WERI-Rb-1 (cell line): Measurements from ENCODE around the gene KCTD15.

Experiments used
- DNase-seq: peaks from one replicate; pipeline ENCODE4 v3.0.0-alpha.2; 2020
- H3K27ac ChIP-seq: fragments of 250-450 bp; sonication (Bioruptor Pico); 2 replicates; pipeline ENCODE4 v1.5.1; 2020; ENCODE audit warnings: mild to moderate bottlenecking, moderate library complexity
- H3K27me3 ChIP-seq: fragments of 250-450 bp; sonication (Bioruptor Pico); 2 replicates; pipeline ENCODE4 v1.5.1; 2021; ENCODE audit warnings: mild to moderate bottlenecking, low read depth, moderate library complexity; ENCODE audit not compliant: insufficient read depth, severe bottlenecking
- H3K36me3 ChIP-seq: fragments of 250-450 bp; sonication (Bioruptor Pico); 2 replicates; pipeline ENCODE4 v1.5.1; 2020; ENCODE audit warnings: mild to moderate bottlenecking, moderate library complexity
- H3K4me3 ChIP-seq: 2 replicates; pipeline ENCODE4 v1.5.1; 2011; ENCODE audit warnings: low read depth, mild to moderate bottlenecking, control low read depth, low read length
- H3K9me3 ChIP-seq: fragments of 250-450 bp; sonication (Bioruptor Pico); 2 replicates; pipeline ENCODE4 v1.5.1; 2021; ENCODE audit warnings: mild to moderate bottlenecking, moderate library complexity; ENCODE audit not compliant: severe bottlenecking
- TF ChIP-seq, protein P1 (sequence below): IDR thresholded peaks from 2 replicates; pipeline ENCODE4 v1.5.1; 2011; ENCODE audit warnings: low read depth, mild to moderate bottlenecking, control low read depth, inconsistent platforms, low read length

Gene KCTD15

DNA sequence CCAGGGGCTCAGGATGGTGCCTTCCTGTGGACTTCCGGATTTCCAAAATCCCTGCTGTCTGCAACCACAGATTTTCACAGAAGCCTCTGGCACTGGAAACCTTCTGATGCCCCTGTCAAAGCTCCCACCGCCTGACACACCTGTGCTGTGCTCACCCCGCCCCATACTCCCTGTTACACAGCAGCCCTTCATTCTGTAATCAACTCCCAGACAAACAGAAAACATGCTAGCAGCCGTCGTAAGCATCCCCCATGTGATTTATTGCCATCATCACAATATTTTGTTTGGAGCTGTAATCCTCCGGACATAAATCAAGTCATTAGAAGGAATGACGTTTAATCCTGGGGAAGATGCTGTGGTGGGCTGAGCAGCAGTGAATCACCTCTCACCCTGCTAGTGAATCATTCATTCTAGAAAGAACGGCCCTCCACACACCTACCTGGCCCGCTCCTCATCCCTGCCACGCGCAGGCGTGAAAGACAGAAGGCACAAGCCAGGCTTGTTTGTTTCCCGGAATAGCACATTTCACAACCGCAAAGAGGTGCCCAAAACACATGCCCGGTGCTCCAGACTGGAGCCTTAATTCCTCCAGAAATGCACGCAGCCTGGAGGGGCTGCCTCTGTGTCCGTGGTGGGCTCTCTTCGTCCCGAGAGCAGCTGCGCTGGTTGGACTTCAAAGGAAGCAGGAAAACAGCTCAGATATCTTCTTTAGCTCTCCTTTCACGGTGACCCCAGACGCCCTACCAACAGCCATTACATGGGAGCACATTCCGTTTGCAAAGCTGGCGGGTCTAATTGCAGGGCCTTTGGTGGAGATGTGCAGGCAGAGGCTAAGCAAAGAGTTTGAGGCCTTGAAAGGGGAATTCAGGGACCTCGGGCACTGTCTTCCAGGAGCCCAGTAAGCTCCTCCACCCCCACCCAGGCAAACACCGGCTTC, 41.3 kb upstream of the KCTD15 start:
- H3K27ac ChIP-seq, result no peak overlapping the region

DNA sequence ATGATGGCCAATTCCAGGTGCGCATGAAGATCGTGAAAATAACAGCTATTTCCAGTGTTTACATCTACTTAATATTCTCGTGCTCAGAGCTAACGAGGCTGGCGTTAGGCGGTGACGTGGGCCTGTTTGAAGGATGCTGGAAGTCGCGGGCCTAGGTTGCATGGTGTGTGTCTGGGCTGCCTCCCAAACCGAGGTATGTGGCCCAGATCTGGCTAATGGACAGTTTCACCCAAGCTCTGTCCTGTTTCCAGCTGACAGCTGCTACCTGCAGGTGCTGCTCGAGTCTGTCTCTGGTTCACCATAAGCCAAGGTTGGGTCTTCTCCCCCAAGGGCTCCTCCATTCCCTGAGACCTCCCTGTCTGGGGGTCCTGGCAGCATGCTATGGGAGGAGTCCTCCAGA, 40.5 kb upstream of the KCTD15 start:
- TF ChIP-seq, protein P1, sequence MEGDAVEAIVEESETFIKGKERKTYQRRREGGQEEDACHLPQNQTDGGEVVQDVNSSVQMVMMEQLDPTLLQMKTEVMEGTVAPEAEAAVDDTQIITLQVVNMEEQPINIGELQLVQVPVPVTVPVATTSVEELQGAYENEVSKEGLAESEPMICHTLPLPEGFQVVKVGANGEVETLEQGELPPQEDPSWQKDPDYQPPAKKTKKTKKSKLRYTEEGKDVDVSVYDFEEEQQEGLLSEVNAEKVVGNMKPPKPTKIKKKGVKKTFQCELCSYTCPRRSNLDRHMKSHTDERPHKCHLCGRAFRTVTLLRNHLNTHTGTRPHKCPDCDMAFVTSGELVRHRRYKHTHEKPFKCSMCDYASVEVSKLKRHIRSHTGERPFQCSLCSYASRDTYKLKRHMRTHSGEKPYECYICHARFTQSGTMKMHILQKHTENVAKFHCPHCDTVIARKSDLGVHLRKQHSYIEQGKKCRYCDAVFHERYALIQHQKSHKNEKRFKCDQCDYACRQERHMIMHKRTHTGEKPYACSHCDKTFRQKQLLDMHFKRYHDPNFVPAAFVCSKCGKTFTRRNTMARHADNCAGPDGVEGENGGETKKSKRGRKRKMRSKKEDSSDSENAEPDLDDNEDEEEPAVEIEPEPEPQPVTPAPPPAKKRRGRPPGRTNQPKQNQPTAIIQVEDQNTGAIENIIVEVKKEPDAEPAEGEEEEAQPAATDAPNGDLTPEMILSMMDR, result no peak
- Histone ChIP-seq H3K9me3 (no peaks in the 10 kb centered on the region), H3K27me3 (no peaks in the 10 kb centered on the region), H3K36me3 (no peaks in the 10 kb centered on the region), H3K4me3 (no peak overlapping the region), H3K27ac (no peak overlapping the region)
- DNase-seq, result no peak

More for the DNA sequence above, 41.3 kb upstream of the KCTD15 start:
- peak; percentile 43 for DNase-seq
- Histone ChIP-seq H3K9me3 (no peaks in the 10 kb centered on the region), H3K4me3 (no peak overlapping the region), H3K27me3 (no peaks in the 10 kb centered on the region), H3K36me3 (no peaks in the 10 kb centered on the region)
- TF ChIP-seq, protein P1, result no peak

DNA sequence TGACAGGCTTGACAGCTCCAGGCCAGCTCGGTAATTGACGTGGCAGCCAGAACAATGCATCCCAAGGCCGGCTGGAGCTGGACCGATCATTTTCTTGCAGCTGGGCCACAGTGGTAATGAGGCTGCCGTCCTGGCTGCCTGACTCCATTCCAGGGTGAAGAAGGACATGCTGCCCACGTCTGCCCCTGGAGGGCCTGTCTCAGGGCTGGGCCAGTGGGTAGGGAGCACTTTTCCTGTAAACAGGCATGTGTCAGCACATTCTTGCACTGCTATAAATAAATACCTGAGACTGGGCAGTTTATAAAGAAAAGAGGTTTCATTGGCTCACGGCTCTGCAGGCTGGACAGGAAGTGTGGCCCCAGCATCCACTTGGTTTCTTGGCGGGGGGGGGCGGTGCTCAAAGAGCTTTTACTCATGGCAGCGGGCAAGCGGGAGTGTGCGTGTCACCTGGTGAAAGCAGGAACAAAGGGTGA, 38.1 kb upstream of the KCTD15 start:
- no peaks in the 10 kb centered on the region for H3K36me3 ChIP-seq
- DNase-seq, result no peak
- no peak overlapping the region for H3K4me3 ChIP-seq
- TF ChIP-seq, protein P1, result no peak
- no peaks in the 10 kb centered on the region for H3K27me3 ChIP-seq
- no peak overlapping the region for H3K27ac ChIP-seq
- H3K9me3 ChIP-seq, result no peaks in the 10 kb centered on the region

DNA sequence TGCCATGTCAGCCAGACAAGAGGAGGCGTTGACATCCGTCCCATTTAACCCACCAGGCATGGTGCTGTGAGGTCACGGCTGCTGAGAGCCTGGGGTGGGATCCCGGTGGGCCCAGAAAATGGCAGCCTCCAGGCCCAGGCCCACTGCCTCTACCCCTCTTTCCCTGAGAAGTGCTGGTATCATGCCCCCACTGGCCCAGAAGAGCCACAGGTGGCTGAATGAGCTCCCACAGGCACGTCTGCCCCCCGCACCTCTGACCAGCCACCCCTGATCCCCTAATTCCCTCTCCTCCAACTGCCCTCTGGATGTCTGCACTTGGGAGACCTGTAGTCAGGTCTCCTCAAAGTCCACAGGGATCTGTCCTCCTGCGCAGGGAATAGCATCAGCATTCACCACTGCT, 37.3 kb upstream of the KCTD15 start:
- TF ChIP-seq, protein P1, result no peak
- H3K9me3 ChIP-seq, result no peaks in the 10 kb centered on the region
- no peaks in the 10 kb centered on the region for H3K36me3 ChIP-seq
- H3K4me3 ChIP-seq, result no peak overlapping the region
- H3K27me3 ChIP-seq, result no peaks in the 10 kb centered on the region
- DNase-seq, result no peak
- H3K27ac ChIP-seq, result no peak overlapping the region

DNA sequence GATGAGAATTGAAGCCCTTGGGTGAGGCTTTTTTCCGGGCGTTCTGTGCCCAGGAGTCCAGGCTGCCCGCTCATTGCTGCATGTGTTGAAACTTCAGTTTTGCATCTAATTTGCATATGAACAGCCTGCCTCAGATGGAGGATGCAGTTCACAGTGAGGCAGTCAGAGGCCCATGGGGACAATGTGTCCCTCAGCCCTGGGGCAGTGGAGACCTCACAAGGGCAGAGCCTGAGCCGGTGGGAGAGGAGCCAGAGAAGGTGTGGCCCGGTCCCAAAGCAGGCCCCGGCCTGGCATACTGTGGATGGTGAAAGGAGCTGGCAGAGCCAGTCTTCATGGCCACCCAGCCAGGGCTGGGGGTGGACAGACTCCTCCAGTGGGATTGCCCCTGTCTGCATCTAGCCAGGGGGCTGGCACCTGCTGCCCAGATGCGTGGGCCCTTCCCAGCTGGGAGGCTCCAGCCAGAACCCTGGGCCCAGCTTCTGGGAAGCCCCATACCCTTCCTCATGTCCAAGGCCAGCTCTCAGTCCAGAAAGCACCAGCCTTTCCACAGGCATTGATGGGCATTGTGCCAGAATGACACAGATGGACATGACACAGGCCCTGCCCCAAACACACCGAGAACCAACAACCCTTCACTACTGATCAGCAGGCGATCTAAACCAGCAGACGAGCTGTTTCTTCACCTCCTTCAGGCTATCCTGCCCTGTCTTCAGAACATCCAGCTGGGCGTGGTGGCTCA, 32.9 kb upstream of the KCTD15 start:
- TF ChIP-seq, protein P1, result no peak
- H3K9me3 ChIP-seq, result no peaks in the 10 kb centered on the region
- DNase-seq, result no peak
- H3K4me3 ChIP-seq, result no peak overlapping the region
- no peaks in the 10 kb centered on the region for H3K27me3 ChIP-seq
- no peaks in the 10 kb centered on the region for H3K36me3 ChIP-seq
- H3K27ac ChIP-seq, result no peak overlapping the region
